Ishikawa (cell line): Measurements from ENCODE around the gene LPAR5.

Experiments used
- CEBPB ChIP-seq: IDR thresholded peaks from 2 replicates; pipeline ENCODE4 v1.6.1; 2012
- CREB1 ChIP-seq: IDR thresholded peaks from 2 replicates; pipeline ENCODE4 v1.6.1; 2012; ENCODE audit warnings: low read depth
- EGR1 ChIP-seq: IDR thresholded peaks from 2 replicates; pipeline ENCODE4 v1.6.1; 2012
- EP300 ChIP-seq: IDR thresholded peaks from 2 replicates; pipeline ENCODE4 v1.6.1; 2012; ENCODE audit warnings: borderline replicate concordance
- FOXM1 ChIP-seq: IDR thresholded peaks from 2 replicates; pipeline ENCODE4 v1.6.1; 2012; ENCODE audit warnings: low read depth, borderline replicate concordance
- MAX ChIP-seq: IDR thresholded peaks from 2 replicates; pipeline ENCODE4 v1.6.1; 2012
- NFIC ChIP-seq: IDR thresholded peaks from 2 replicates; pipeline ENCODE4 v1.6.1; 2012
- RAD21 ChIP-seq: IDR thresholded peaks from 2 replicates; pipeline ENCODE4 v1.6.1; 2012; ENCODE audit warnings: low read depth
- REST ChIP-seq: IDR thresholded peaks from 2 replicates; pipeline ENCODE4 v1.6.1; 2012; ENCODE audit warnings: low read depth, mild to moderate bottlenecking
- TAF1 ChIP-seq: IDR thresholded peaks from 2 replicates; pipeline ENCODE4 v1.6.1; 2012; ENCODE audit warnings: low read depth, mild to moderate bottlenecking
- TEAD4 ChIP-seq: IDR thresholded peaks from 2 replicates; pipeline ENCODE4 v1.6.1; 2012
- USF1 ChIP-seq: IDR thresholded peaks from 2 replicates; pipeline ENCODE4 v1.6.1; 2012
- YY1 ChIP-seq: IDR thresholded peaks from 2 replicates; pipeline ENCODE4 v1.6.1; 2012; ENCODE audit warnings: low read depth
- ZBTB7A ChIP-seq: IDR thresholded peaks from 2 replicates; pipeline ENCODE4 v1.6.1; 2012; ENCODE audit warnings: low read depth

- no peak for TF ChIP-seq NFIC
- no peak for TF ChIP-seq REST
- TF ChIP-seq TAF1: no peak
- TF ChIP-seq ZBTB7A: no peak; the same call in 1 of the 2 replicates
- no peak for TF ChIP-seq RAD21
- no peak for TF ChIP-seq CEBPB
- TF ChIP-seq EP300: no peak
- TF ChIP-seq EGR1: no peak
- TF ChIP-seq YY1: no peak
- TF ChIP-seq FOXM1: no peak
- no peak for TF ChIP-seq CREB1
- no peak for TF ChIP-seq MAX
- no peak for TF ChIP-seq TEAD4
- TF ChIP-seq USF1: peak; percentile 33; the same call in 1 of the 2 replicates
Measured at GRCh38 chr12:6612247-6612646, 23.5 kb downstream of the LPAR5 start.
